GM19328 (cell line): Measurements from ENCODE around the gene MRPS7.
"Not testable (repeated sequence)": the region's sequence is repeated elsewhere in the genome, so short reads cannot be mapped to it uniquely, and the experiment has no call there.

Experiments
- ATAC-seq: cut with Tn5 transposase; IDR thresholded peaks from one replicate; pipeline ENCODE4 v1.9.1; 2021; ENCODE audit warnings: mild to moderate bottlenecking, moderate library complexity; ENCODE audit not compliant: unreplicated experiment

The MRPS7 gene

DNA sequence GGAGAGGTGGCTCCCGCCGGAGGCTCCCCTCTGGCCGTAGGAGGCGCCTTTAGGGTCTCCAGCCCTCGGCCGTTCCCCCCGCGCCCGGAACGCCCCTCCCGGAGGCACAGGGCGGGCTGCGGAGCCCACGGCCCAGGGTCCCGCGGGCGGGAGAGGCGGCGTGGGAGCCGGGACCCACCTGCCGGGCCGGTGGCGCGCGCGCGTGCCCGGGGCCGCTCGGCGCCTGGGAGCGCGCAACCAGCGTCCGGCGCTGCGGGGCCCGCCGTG is 9.2 kb downstream of the MRPS7 start, which contains the start of gene MIF4GD:
Gene MIF4GD, minus strand, starts transcription at position 266 of the 267 bp plus-strand sequence. CDS start 1,036 bp downstream, outside the sequence.
- no peak for ATAC-seq

DNA sequence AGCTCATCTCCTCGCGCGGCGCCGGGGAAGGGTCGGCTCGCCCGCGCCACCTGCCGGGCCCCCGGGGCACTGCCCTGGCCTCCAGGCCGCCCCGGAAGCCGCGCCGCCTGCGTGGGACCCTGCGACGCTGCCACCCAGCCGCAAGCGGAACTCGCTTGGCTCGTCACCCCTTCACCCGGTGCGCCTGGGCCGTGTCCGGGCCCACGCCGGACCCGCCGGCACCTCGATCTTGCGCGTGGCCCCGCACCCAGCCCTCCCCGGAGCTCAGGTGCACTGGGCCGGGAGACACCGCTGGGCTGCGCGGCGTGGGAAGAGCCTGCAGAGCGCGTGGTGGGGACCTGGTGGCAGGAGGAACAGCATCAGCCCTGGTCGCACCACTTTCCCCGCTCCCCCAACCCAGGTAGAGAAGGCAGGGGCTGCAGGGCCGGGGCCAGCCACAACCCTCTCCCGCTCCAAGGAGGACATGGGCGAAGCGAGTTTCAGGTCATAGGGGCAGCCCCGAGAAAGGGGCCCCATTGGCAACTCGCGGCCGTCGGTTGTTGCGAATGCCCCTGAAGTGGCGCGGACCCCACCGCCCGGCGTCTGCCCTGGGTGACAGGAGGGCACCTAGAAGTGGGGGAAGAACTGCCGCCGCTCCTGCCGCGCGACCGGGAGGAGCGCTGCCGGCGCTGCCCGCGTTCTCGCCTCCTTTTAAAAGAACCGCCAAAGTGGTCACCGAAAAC is 9.7 kb downstream of the MRPS7 start:
- peak; percentile 59 for ATAC-seq

DNA sequence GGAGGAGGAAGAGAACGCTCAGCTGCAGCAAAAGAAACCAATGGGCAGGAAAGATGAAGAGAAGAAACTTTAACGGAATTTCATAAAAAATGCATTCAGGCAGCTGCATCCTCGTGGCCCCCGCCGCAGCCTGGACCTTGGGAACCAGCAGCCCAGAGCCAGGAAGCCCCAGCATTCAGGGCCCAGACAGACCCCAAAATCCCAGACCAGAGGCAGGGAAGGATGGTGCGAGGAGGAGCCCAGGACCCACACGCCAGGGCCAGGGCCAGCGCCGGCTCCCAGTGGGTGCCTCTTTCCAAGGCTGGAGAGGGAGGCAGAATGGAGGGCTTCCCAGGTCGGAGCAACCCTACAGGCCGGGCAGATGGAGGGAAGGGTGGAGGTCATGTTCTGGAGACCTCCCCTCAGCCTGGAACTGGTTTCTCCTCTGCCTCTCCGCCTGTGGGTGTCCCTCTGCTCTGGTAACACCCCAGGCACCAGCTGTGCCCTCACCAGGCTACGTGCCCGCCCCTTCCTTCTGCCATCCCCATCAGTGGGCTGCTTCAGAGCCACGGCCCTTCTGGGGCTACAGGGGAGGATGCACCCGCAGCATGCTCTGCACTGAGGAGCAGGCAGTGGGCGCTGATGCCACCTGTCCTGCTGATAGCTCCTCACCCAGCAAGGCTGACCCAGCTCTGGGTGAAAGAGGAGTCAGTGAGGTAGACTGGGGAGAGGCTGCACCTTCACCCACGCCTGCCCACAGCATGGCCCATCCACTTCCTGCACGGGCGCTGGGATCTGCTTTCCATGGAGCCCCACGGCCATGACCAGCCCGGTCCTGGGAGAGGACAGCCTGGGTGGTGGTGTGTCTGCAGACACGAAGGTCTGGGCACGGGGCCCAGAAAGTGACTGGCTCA is 10.5 kb downstream of the MRPS7 start:
- no peak for ATAC-seq

DNA sequence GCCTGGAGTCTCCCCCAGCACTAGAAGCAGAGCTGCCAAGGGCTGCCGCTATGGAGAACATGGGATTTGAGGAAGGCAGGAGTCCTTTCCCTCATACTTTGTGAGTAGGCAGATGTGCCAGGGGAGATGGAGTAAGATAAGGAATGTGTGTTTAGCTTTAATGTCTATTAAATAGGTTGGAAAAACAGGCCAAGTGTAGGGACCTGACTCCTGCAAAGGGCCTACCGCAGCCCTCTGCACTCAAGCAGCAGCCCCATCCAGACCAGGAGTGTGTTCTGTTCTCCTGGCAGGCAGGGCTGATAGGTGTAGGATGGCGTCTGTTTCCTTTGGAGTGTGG is 11.1 kb downstream of the MRPS7 start:
- ATAC-seq, result no peak

DNA sequence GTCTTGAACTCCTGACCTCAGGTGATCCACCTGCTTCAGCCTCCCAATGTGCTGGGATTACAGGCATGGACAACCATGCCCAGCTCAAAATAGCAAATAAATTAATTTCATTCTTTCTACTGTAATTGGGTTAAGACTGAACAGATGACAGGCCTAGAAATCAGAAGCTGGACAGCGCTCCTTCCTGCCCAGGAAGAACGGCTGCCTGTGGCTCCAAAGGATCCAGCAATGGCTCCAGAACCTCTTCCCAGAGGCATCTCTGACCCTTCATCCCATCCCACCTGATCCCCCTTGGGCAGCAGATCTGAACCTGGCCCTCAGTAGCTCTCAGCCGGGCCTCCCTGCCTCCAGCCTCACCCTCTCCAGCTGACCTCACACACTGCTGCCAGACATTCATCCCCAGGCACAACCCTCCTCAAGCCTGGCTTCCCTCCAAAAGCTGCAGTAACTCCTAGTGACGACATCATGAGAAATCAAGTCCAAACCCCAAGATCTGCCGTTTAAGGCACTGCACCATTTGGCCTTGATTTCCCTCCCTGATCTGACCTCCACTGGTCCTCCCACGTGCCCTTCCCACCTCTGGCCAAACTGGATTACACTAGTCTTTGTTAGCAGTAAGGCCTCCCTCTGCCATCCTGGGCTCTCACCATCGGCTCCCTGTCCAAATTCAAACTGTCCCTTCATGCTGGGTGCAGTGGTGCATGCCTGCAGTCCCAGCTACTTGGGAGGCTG is 12.5 kb downstream of the MRPS7 start:
- ATAC-seq, result no peak

DNA sequence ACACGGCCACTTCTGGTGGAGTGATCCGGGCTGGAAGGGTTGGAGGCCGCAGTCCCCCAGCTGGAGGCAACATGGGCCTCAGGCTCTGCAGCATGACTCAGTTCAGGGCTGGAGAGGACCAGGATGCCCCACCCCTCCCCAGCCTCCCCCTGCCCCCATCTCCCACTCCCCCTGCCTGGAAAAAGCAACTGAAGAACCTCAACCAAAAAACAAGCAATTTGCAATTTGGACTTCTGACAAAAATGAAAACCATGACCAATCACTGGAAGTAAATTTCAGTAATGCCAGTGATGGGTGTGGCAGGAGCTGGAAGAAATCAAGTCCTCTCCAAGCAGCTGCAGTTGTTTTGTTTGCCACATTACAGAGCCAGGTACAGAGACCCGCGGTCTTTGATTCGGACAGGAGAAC is 16.0 kb downstream of the MRPS7 start:
- ATAC-seq, result no peak

DNA sequence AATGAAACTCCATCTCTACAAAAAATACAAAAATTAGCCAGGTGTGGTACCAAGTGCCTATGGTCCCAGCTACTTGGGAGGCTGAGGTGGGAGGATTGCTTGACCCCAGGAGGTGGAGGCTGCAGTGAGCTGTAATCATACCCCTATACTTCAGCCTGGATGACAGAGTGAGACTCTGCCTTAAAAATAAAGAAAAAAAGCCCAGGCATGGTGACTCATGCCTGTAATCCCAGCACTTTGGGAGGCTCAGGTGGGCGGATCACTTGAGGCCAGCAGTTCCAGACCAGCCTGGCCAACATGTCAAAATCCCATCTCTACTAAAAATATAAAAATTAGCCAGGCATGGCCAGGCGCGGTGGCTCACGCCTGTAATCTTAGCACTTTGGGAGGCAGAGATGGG is 18.5 kb downstream of the MRPS7 start:
- ATAC-seq, result not testable (repeated sequence)

DNA sequence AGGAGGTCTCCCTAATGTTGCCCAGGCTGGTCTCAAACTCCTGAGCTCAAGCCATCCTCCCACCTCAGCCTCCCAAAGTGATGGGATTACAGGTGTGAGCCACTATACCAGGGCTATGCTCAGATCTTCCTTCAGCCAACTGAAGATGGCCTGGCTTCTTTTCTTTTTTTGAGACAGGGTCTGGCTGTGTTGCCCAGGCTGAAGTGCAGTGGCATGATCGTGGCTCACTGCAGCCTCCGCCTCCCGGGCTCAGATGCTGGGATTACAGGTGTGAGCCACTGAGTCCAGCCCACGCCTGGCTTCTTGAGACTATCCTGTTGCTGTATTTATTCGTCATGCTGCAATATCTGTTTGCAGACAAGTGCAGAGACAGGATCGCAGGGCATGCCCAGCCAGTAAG is 23.4 kb downstream of the MRPS7 start:
- ATAC-seq, result no peak

DNA sequence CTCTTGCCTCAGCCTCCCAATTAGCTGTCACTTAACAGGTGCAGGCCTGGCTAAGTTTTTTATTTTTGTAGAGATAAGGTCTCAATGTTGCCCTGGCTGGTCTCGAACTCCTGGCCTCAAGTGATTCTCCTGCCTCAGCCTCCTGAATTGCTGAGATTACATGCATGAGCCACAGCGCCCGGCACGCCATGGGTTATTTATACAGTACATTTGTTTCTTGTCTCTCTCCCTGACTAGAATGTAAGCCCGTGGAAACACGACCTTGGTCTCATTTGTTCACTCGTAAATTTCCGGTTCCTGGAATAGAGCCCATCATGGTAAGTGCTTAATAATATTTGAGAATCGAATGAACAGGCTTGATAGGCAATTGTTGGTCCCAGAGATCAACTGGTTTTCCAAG is 25.5 kb downstream of the MRPS7 start:
- ATAC-seq, result no peak

DNA sequence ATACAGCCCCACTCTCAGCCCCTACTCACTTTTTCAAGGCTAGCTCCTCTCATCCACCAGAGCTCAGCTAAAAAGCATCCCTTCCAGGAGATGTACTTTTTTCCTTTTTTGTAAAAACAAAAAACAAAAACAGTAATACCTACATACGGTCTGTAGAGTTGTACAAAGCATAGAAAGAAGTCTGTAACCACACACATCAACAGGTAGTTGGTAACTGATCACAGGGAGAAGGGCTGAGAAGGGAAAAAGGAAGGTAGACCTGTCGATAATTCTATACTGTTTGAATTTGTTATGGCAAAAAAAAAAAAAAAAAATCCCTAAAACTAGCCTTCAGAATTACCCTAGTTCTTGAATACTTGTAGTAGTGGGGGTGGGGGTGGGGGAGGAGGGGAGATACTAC is 26.7 kb downstream of the MRPS7 start:
- no peak for ATAC-seq

DNA sequence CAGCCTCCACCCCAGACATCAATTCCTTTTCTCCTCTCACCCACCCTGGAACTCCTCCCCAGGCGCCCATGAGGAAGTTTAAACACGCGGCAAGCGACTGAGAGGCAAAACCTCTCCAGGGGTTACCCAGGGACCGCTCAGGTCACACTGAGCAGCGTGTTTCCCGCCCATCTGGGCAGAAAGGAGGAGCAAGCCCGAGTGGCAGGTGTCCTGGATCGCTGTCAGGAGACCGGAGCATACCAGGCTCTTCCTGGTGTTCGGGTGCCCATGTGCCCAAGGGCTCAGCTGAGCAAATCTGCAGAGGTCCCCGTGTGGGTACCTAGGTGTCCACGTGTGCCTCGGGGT is 27.1 kb downstream of the MRPS7 start:
- ATAC-seq, result peak; percentile 7

DNA sequence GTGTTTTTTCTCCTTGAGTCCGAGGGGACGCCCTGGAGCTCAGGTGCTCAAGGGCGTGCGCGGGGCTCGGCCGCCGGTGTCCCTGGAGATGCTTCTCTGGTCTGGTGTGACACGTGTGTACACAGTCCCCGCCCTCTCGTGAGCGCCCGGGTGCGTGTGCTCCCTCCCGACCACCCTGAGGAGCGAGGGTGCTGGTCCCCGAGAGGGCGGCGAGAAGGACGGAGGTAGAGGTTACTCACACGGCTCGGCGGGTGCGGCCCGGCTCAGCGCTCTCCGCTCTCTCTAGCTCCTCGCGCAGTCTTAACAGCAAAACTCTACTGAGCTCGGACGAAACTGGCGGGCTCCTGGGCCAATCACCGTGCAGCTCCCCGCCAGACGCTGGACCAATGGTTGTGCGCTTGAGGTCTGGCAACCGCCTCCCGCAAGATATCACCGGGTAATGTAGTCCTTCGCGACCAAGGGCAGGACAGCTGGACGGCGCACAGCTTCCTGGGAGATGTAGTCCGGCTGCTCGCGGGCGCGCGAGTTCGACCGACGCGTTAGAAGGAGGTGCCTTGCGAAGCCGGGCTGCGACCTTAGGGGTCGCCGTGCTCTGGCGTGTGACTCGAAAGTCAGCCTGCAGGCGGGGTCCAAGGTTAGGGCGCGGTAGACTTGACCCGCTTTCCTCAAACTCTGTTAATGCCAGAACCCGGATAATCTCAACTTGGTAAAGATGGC is 27.6 kb downstream of the MRPS7 start, which contains the start of gene SLC25A19:
Gene SLC25A19, minus strand, starts transcription at position 319 of the 717 bp plus-strand sequence. CDS start 2,669 bp downstream, outside the sequence.
- ATAC-seq, result peak; percentile 88

DNA sequence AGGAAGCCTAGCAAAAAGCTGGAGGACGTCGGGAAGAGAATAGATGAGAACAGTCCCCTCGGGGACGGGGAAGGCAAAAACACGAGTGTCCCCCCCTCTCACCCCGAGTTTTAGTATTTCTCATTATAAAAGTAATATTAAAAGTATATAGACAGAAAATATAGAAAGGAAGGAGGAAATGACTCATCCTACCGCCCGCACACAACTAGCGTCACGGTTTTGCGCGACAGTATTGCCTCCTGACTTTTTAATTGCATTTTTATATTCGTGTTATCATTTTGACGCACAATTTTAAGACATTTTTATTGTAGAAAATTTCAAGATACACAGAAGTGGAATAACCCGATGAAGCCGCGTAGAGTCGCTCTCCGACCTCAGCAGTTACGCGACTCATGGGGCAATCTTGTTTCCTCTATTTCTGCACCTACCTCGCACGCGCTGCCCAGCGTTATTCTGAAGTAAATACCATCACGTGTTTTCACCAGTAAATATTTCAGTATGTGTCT is 28.2 kb downstream of the MRPS7 start:
- no peak for ATAC-seq

DNA sequence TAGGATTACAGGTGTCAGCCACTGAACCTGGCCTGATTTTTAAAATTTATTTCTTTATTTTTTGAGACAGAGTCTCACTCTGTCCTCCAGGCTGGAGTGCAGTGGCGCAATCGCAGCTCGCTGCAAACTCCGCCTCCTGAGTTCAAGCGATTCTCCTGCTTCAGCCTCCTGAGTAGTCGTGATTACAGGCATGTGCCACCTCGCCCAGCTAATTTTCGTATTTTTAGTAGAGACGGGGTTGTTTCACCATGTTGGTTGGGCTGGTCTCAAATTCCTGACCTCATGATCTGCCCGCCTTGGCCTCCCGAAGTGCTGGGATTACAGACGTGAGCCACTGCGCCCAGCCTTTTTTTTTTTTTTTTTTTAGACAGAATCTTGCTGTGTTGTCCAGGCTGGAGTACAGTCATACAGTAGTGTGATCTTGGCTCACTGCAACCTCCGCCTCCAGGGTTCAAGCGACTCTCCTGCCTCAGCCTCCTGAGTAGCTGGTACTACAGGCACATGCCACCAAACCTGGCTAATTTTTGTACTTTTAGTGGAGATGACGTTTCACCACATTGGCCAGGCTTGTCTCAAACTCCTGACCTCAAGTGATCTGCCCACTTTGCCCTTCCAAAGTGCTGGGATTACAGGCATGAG is 31.2 kb downstream of the MRPS7 start:
- ATAC-seq, result not testable (repeated sequence)

DNA sequence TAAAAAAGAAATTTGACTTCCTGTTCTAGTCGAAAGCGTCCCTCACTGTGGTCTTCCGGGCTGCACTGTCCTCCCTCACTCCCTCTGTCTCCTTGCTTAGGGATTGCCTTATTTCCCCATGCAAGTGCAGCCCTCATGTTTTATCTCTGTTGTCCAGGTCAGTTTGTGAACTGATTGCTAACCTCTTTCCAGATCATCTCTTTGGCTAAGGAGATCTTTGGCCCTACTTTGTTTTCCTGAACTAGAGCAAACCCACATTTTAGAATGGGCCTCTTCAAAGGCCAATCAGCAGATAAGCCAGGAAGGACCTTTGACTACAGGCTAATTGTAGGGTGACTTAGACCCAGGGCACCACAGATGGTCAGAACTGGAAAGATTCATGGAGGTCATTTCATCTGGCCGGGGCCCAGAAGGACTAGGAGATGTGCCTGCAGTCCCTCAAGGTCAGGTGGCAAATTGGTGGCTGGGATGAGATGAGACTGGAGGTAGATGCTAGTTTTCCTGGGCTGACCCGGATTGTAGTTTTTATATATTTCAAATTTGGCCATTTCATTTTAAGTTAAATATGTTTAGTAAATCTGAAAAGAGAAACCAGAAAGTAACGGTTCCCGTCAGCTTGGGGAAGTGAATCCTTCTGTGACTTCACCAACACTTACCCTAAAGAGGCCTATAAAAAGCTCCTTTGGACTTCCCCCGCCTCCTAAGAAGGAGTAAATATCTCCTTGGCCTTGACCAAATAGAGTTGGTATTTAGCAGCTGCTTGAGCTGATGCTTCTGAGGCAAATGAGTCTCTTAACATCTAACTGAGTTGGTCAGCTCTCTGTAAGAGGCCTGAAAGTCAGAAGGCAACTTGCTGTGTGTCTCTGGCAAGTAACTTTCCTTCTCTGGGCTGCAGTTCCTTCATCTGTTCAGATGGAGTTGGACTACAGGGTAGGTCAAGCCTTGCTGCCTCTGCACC is 33.8 kb downstream of the MRPS7 start:
- peak; percentile 49 for ATAC-seq

DNA sequence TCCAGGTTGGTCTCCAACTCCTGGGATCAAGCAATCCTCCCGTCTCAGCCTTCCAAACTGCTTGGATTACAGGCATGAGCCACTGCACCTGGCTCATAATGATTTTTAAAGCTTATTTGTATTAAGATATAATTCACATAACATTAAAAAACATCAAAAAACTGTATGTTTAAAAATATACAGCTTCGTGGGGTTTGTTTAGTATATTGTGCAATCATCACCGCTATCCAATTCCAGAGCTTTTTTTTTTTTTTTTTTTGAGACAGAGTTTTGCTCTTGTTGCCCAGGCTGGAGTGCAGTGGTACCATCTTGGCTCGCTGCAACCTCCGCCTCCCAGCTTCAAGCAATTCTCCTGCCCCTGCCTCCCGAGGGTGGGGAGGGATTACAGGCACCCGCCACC is 38.6 kb downstream of the MRPS7 start:
- no peak for ATAC-seq

DNA sequence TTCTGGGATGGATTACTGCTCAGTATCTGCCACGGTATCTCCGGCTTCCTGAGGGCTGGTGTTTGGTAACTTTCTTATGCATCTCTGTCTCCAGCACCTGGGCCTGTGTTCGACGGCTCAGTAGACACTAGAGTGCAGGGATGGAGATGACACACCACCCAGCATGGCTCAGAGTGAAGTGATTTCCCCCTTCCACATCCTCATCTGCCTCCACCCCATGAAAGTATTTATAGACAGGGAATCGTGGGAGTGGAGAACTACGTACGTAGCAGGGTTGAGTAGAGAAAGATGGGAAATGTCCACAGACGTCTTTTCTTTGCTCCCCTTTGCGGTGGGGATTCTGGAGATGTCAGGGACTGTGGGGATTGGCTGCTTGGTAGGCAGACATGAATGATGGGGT is 39.4 kb downstream of the MRPS7 start:
- ATAC-seq, result no peak

DNA sequence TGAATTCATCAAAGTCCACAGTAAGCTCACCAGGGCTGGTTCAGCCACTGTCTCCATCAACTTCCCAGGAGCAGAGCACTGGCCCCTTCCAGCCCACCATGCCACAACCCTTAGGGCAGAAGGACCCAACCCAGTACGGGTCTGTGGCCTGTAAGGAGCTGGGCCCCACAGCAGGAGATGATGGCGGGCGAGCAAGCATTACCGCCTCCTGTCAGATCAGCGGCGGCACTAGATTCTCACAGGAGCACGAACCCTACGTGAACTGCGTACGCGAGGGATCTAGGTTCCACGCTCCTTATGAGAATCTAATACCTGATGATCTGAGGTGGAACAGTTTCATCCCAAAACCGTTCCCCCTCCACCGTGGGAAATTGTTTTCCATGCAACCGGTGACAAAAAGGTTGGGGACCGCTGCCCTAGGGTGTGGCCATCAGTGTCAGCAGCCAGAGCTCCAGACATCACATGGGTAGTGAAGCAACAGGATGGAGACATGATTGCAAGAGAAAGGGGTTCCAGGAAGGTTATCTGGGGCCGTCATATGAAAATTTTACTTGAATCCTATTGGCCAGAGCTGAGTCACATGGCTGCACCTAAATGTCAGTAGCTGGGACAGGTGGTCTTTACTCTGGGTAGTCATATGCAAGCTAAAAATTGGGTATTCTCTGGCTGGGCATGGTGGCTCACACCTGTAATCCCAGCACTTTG is 40.0 kb downstream of the MRPS7 start:
- no peak for ATAC-seq
